A673 (cell line): ENCODE data around the gene NPAS4.

ENCODE experiments used
- EZH2 ChIP-seq: fragments of 200-600 bp; sonication (generic); IDR thresholded peaks from 2 replicates; pipeline ENCODE4 v1.6.1; 2017; ENCODE audit warnings: borderline replicate concordance, low read depth, mild to moderate bottlenecking, mixed read lengths, antibody characterized with exemption, low read length; ENCODE audit not compliant: poor library complexity, severe bottlenecking
- TF ChIP-seq, protein P1 (sequence below): fragments of 300-800, 200-600 bp; sonication (generic); conservative IDR thresholded peaks from 2 replicates; pipeline ENCODE4 v1.5.1; 2017; ENCODE audit warnings: low read depth, mild to moderate bottlenecking, antibody characterized with exemption, low read length, moderate library complexity, mixed read lengths

DNA sequence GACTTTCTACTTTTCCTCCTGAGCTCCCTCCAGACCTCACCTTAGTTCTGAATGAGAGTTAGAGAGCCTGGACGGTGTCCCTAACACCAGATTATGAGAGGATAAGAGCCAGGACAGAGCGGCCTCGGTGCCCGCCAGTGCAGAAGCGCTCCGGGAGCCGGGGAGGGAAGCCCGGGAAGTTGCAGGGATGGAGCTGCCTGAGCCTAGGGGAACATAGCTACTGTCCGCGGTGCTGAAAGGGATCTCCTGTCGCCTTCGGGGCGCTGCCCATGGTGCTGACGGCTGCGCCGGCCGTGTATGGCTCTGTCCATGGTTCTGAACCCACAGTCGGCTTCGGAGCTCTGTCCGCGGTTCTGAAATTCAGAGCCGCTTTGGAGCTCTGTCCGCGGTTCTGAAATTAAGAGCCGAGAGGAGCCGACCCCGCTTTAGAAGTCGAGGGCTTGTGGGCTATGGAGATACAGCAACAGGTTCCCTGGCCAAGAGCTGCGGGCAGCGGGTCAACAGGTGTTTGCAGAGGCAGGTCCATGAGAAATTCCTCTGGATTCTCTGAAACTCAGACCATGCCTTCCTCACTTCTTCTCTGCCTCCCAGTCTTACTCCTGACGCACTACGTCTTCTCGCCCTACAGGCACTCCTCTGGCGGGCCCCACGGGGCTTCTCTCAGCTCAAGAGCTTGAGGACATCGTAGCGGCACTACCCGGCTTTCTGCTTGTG is 814 bp downstream of the NPAS4 start:
- TF ChIP-seq, protein P1, sequence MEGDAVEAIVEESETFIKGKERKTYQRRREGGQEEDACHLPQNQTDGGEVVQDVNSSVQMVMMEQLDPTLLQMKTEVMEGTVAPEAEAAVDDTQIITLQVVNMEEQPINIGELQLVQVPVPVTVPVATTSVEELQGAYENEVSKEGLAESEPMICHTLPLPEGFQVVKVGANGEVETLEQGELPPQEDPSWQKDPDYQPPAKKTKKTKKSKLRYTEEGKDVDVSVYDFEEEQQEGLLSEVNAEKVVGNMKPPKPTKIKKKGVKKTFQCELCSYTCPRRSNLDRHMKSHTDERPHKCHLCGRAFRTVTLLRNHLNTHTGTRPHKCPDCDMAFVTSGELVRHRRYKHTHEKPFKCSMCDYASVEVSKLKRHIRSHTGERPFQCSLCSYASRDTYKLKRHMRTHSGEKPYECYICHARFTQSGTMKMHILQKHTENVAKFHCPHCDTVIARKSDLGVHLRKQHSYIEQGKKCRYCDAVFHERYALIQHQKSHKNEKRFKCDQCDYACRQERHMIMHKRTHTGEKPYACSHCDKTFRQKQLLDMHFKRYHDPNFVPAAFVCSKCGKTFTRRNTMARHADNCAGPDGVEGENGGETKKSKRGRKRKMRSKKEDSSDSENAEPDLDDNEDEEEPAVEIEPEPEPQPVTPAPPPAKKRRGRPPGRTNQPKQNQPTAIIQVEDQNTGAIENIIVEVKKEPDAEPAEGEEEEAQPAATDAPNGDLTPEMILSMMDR: no peak
- no peak for TF ChIP-seq EZH2
